ENCODE data around the gene NTRK2. TPM values are rescaled to one million over a fixed set of nuclear protein-coding genes. Genes with fewer than 3 reads are reported as not detected.

The NTRK2 gene
- total RNA-seq, 2 experiments from 2014 or later = 0.06 TPM; not detected in 1

DNA sequence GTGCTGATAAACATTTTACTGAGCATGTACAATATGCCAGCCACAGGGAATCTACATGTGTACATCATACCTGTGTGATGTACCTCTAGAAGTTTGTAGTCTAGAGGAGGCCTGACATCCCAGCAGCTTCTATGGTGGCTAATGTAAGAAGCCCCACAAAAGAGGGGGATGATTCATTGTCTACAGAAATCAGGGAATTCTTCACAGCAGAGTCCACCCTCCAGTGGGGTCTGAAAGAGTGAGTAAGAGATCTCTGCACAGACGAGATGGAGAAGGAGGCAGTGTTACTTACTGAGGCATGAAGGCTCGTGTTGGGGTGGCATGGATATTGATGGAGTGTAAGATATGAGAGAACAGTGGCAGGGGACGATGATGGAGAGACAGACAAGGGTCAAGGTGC is 103.0 kb downstream of the NTRK2 start:
- TF ChIP-seq CTCF (conservative IDR thresholded peaks at IDR 0.05; ENCODE audit: low read length) (no peak), EZH2phosphoT487 (IDR thresholded peaks at IDR 0.05; ENCODE audit: borderline replicate concordance, low read depth, low read length) (no peak)
- CTCF ChIA-PET (ENCODE audit: unreplicated experiment) = no interaction called here
- Histone ChIP-seq H3K9me2 (ENCODE audit: insufficient read depth, low read length) (no peaks in the 10 kb centered on the region), H4K20me1 (ENCODE audit: insufficient read depth, low read length) (no peaks in the 10 kb centered on the region), H3K27ac (ENCODE audit: low read depth, low read length, poor library complexity, severe bottlenecking) (no peak overlapping the region), H2AFZ (ENCODE audit: low read length) (no peak overlapping the region), H3K4me3 (ENCODE audit: low read depth, low read length, poor library complexity, severe bottlenecking) (no peak overlapping the region), H3K79me2 (ENCODE audit: insufficient read depth, low read depth, low read length) (no peaks in the 10 kb centered on the region), H3K4me2 (ENCODE audit: low read length) (no peak overlapping the region), H3K4me1 (ENCODE audit: insufficient read depth, low read length, poor library complexity, severe bottlenecking) (no peaks in the 10 kb centered on the region), H3K36me3 (ENCODE audit: insufficient read depth, low read length) (no peaks in the 10 kb centered on the region), H3K9me3 (ENCODE audit: low read length) (no peaks in the 10 kb centered on the region)
- BruUV-seq (replicated peaks) = no TSS peak
- intact Hi-C loops (cut with micrococcal nuclease; ENCODE audit: unreplicated experiment) = no loop called here
- POLR2A ChIA-PET = no interaction called here
- no peak for DNase-seq (ENCODE audit: low spot score)

DNA sequence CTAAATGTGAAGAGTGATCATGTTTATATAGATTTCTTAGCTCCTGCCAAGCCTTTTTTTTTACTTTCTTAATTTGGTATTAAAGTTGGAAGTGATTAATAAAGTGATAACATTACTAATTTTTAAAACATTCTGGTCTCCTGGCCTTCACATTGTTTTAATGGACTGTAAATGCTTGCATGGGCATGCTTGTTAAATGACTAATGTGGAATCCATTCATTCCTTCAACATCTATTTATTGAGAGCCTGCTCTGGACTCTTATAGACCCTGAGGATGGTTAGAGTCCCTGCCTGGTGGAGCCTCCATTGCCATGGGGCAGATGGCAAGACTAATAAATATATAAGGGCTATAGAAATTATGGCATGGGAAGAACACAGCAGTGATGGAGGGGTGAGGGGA is 103.5 kb downstream of the NTRK2 start:
- Histone ChIP-seq H2AFZ (ENCODE audit: low read length) (no peak overlapping the region), H3K79me2 (ENCODE audit: insufficient read depth, low read depth, low read length) (no peaks in the 10 kb centered on the region), H3K9me3 (ENCODE audit: low read length) (no peaks in the 10 kb centered on the region), H3K27ac (ENCODE audit: low read depth, low read length, poor library complexity, severe bottlenecking) (no peak overlapping the region), H3K4me1 (ENCODE audit: insufficient read depth, low read length, poor library complexity, severe bottlenecking) (no peaks in the 10 kb centered on the region), H4K20me1 (ENCODE audit: insufficient read depth, low read length) (no peaks in the 10 kb centered on the region), H3K36me3 (ENCODE audit: insufficient read depth, low read length) (no peaks in the 10 kb centered on the region), H3K9me2 (ENCODE audit: insufficient read depth, low read length) (no peaks in the 10 kb centered on the region), H3K4me2 (ENCODE audit: low read length) (no peak overlapping the region), H3K4me3 (ENCODE audit: low read depth, low read length, poor library complexity, severe bottlenecking) (no peak overlapping the region)
- CTCF ChIA-PET (ENCODE audit: unreplicated experiment) = no interaction called here
- DNase-seq (ENCODE audit: low spot score) = no peak
- POLR2A ChIA-PET = no interaction called here
- no peak for TF ChIP-seq EZH2phosphoT487 (IDR thresholded peaks at IDR 0.05; ENCODE audit: borderline replicate concordance, low read depth, low read length)
- TF ChIP-seq CTCF (conservative IDR thresholded peaks at IDR 0.05; ENCODE audit: low read length) = no peak
- intact Hi-C loops (cut with micrococcal nuclease; ENCODE audit: unreplicated experiment) = no loop called here
- no TSS peak for BruUV-seq (replicated peaks)

DNA sequence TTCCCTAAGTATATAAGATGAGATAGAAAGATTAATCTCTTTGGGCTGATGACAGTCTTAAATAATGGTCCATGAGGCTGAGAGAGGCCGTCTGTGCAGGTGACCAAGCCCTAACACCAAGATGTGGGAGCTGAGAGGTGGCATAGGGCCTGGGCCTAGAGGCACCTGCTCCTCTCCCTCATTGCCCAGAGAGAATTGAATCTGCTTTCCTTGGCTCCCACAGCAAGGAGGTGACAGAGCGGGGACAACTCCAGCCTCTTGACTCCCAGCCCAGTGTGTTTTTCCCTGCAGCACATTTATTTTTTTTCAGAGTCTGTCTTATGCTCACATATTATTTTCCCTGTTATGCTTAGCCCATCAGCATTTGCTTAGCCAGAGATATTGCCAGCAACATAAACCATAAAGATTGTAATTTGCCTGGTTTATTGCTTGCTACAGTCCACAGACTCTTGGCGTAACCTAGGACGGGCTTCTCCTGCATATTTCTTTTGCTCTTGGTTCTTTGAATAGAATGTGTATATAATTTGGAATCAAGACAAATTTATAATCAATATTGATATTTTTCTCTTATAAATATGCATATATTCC is 105.6 kb downstream of the NTRK2 start:
- DNase-seq (ENCODE audit: low spot score) = no peak
- no peaks in the 10 kb centered on the region for H3K79me2 ChIP-seq (ENCODE audit: insufficient read depth, low read depth, low read length)
- H3K4me3 ChIP-seq (ENCODE audit: low read depth, low read length, poor library complexity, severe bottlenecking) = no peak overlapping the region
- H3K36me3 ChIP-seq (ENCODE audit: insufficient read depth, low read length) = no peaks in the 10 kb centered on the region
- H3K4me2 ChIP-seq (ENCODE audit: low read length) = no peak overlapping the region
- POLR2A ChIA-PET = no interaction called here
- no TSS peak for BruUV-seq (replicated peaks)
- no peaks in the 10 kb centered on the region for H3K9me3 ChIP-seq (ENCODE audit: low read length)
- no peaks in the 10 kb centered on the region for H3K4me1 ChIP-seq (ENCODE audit: insufficient read depth, low read length, poor library complexity, severe bottlenecking)
- no peaks in the 10 kb centered on the region for H3K9me2 ChIP-seq (ENCODE audit: insufficient read depth, low read length)
- intact Hi-C loops (cut with micrococcal nuclease; ENCODE audit: unreplicated experiment) = no loop called here
- H3K27ac ChIP-seq (ENCODE audit: low read depth, low read length, poor library complexity, severe bottlenecking) = no peak overlapping the region
- TF ChIP-seq EZH2phosphoT487 (IDR thresholded peaks at IDR 0.05; ENCODE audit: borderline replicate concordance, low read depth, low read length) (no peak), CTCF (conservative IDR thresholded peaks at IDR 0.05; ENCODE audit: low read length) (no peak)
- CTCF ChIA-PET (ENCODE audit: unreplicated experiment) = no interaction called here
- no peaks in the 10 kb centered on the region for H4K20me1 ChIP-seq (ENCODE audit: insufficient read depth, low read length)
- no peak overlapping the region for H2AFZ ChIP-seq (ENCODE audit: low read length)

Data from OCI-LY7 (cell line).